ENCODE data around the gene TBC1D22A. TPM values are rescaled to one million over a fixed set of nuclear protein-coding genes. Genes with fewer than 3 reads are reported as not detected.

TBC1D22A gene
- total and polyA plus RNA-seq, 4 experiments from 2014 or later: 20.6 to 49.2 (median 36.7) TPM

GRCh38 chr22:47086596-47087248 lies 324.3 kb downstream of the TBC1D22A start:
- Histone ChIP-seq H3K27me3 (ENCODE audit: insufficient read depth, low read length) (no peaks in the 10 kb centered on the region), H3K4me3 (ENCODE audit: low read length in 2 of 2) (no peak overlapping the region), H3K9me3 (ENCODE audit: control insufficient read depth in 1 of 2, low read length in 2 of 2) (no peaks in the 10 kb centered on the region), H3K4me1 (ENCODE audit: insufficient read depth, low read length) (peaks cover 20% of the 10 kb centered on the region), H3K27ac (ENCODE audit: low read depth, low read length) (no peak overlapping the region), H3K36me3 (ENCODE audit: insufficient read depth, low read length) (no peaks in the 10 kb centered on the region)
- Mint-ChIP-seq H3K27me3 (no peaks in the 10 kb centered on the region), H3K36me3 (peaks cover 6 to 14% of the 10 kb centered on the region in 2 donors), H3K27ac (no peak overlapping the region), H3K4me1 (peaks cover 28 to 37% (median 37%) of the 10 kb centered on the region in 4 donors), H3K9me3 (peaks cover 0 to 8% (median 0%) of the 10 kb centered on the region in 8 donors), H3K4me3 (no peak overlapping the region)
- DNase-seq: no peak
- intact Hi-C loops (cut with micrococcal nuclease): no loop called here
- POLR2A ChIA-PET (ENCODE audit: partially characterized antibody): no interaction called here
- CTCF ChIA-PET (ENCODE audit: partially characterized antibody): interaction anchor here (0.6 kb wide), 1 partner anchor 596 kb away, joined by 3 read pairs; no protein-coding TSS in a partner anchor

DNA sequence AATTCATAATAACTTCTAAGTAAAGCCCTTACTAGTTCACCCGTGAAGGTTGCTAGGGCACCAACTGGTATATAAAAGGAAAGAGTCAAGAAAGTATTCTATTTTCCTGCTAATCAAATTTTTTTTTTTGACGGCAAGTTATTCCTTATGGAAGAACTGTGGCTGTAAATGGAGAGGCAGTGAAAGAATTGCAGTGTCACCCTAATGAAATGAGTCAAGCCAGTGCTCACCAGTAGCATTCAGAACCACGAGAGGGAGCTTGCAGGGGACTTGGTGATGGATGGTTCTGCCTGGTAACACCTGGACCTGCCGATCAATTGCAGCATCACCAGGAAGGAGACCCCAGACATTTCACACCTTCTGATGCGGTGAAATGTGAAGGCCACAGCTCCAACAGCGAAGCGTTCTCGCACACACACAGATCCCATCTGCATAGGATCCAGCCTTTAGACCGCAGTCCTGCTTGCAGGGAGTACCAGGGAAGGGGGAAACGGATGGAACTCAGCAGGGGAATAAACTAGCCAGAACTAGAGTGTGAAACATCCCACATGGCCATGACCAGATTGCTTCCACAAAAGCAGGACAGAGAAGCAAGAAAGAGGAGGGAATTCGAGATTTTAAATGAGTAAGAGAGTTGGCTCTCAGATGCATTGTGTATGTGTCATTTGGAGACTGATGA lies 326.2 kb downstream of the TBC1D22A start:
- H3K36me3 ChIP-seq (ENCODE audit: insufficient read depth, low read length): no peaks in the 10 kb centered on the region
- H3K4me3 ChIP-seq (ENCODE audit: low read length in 2 of 2): no peak overlapping the region
- ChIA-PET CTCF (ENCODE audit: partially characterized antibody) (no interaction called here), POLR2A (ENCODE audit: partially characterized antibody) (no interaction called here)
- peak overlapping the region in 2 of 7 donors; percentile 18 to 32 for H3K27ac Mint-ChIP-seq
- peaks cover 6 to 20% of the 10 kb centered on the region in 2 donors for H3K36me3 Mint-ChIP-seq
- H3K9me3 Mint-ChIP-seq: peaks cover 0 to 13% (median 3%) of the 10 kb centered on the region in 8 donors
- H3K4me1 Mint-ChIP-seq: peaks cover 30 to 47% (median 36%) of the 10 kb centered on the region in 4 donors
- H3K4me1 ChIP-seq (ENCODE audit: insufficient read depth, low read length): peaks cover 24% of the 10 kb centered on the region
- no peak for DNase-seq
- intact Hi-C loops (cut with micrococcal nuclease): no loop called here
- no peaks in the 10 kb centered on the region for H3K27me3 ChIP-seq (ENCODE audit: insufficient read depth, low read length)
- no peaks in the 10 kb centered on the region for H3K27me3 Mint-ChIP-seq
- H3K27ac ChIP-seq (ENCODE audit: low read depth, low read length): no peak overlapping the region
- no peaks in the 10 kb centered on the region for H3K9me3 ChIP-seq (ENCODE audit: control insufficient read depth in 1 of 2, low read length in 2 of 2)
- peak overlapping the region in 1 of 8 donors; percentile 0 for H3K4me3 Mint-ChIP-seq

DNA sequence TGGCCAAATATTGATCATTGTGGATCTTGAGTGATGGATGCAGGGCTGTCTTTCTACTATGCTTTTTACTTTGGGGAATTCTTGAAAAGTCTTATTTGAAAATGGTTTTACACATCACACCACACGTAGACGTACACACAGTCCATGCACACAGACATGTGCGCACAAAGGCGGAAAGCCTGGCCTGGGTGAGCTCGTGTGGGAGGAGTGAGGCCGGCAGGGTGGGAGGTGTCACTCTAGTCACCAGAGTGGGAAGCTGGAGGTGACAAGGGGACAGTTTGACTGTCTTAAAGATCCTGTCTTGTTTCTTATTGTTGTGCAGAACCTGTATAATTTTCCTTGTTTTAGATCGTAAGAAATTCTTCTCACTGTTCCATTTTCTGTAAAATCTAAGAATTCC lies 326.9 kb downstream of the TBC1D22A start:
- Histone ChIP-seq H3K9me3 (ENCODE audit: control insufficient read depth in 1 of 2, low read length in 2 of 2) (no peaks in the 10 kb centered on the region), H3K4me1 (ENCODE audit: insufficient read depth, low read length) (peaks cover 24% of the 10 kb centered on the region), H3K27ac (ENCODE audit: low read depth, low read length) (no peak overlapping the region), H3K4me3 (ENCODE audit: low read length in 2 of 2) (no peak overlapping the region), H3K36me3 (ENCODE audit: insufficient read depth, low read length) (no peaks in the 10 kb centered on the region), H3K27me3 (ENCODE audit: insufficient read depth, low read length) (no peaks in the 10 kb centered on the region)
- H3K9me3 Mint-ChIP-seq: peaks cover 0 to 16% (median 7%) of the 10 kb centered on the region in 8 donors
- intact Hi-C loops (cut with micrococcal nuclease): no loop called here
- peak overlapping the region in 4 of 7 donors; percentile 1 to 32 (median 22) for H3K27ac Mint-ChIP-seq
- H3K4me1 Mint-ChIP-seq: peaks cover 30 to 55% (median 39%) of the 10 kb centered on the region in 4 donors
- DNase-seq: no peak
- ChIA-PET CTCF (ENCODE audit: partially characterized antibody) (no interaction called here), POLR2A (ENCODE audit: partially characterized antibody) (no interaction called here)
- H3K27me3 Mint-ChIP-seq: no peaks in the 10 kb centered on the region
- peaks cover 6 to 27% of the 10 kb centered on the region in 2 donors for H3K36me3 Mint-ChIP-seq
- peak overlapping the region in 5 of 8 donors; percentile 0 to 60 (median 3) for H3K4me3 Mint-ChIP-seq

DNA sequence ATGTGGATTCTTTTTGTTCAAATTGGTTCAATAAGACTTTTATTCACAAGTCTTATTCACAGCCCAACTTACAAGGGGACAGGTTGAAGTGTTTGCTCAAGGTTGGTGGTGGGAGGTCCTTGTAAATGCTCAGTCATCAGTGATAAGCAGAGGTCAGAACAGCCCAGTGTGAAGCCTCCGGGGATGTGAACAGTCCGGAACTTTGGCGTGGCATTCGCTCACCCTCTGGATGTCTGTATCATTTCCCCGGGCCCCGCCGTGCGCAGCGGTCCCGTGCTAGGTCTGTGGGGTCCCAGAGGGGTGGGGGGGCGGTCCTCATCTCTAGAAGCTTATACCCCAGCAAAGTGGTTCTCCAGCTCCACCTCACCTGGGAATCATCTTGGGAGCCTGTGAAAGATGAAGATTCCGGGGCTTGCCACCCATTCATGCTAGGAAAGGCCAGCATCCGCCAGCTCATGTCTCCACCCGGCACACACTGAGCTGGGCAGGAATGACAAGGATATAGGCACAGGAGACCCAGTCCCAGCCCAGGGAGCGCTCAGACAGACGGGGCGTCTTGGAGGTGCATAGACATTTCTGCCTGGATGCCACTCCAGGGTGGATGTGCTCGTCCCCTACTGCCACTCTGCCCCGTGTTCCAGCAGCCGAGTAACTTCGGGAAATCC lies 327.5 kb downstream of the TBC1D22A start:
- H3K27ac Mint-ChIP-seq: peak overlapping the region in 1 of 7 donors; percentile 97
- intact Hi-C loops (cut with micrococcal nuclease): no loop called here
- H3K36me3 ChIP-seq (ENCODE audit: insufficient read depth, low read length): no peaks in the 10 kb centered on the region
- ChIA-PET POLR2A (ENCODE audit: partially characterized antibody) (no interaction called here), CTCF (ENCODE audit: partially characterized antibody) (no interaction called here)
- H3K4me1 Mint-ChIP-seq: peaks cover 30 to 61% (median 44%) of the 10 kb centered on the region in 4 donors
- DNase-seq: no peak
- no peaks in the 10 kb centered on the region for H3K27me3 ChIP-seq (ENCODE audit: insufficient read depth, low read length)
- H3K4me1 ChIP-seq (ENCODE audit: insufficient read depth, low read length): peaks cover 24% of the 10 kb centered on the region
- no peaks in the 10 kb centered on the region for H3K9me3 ChIP-seq (ENCODE audit: control insufficient read depth in 1 of 2, low read length in 2 of 2)
- H3K36me3 Mint-ChIP-seq: peaks cover 6 to 33% of the 10 kb centered on the region in 2 donors
- H3K27me3 Mint-ChIP-seq: no peaks in the 10 kb centered on the region
- H3K9me3 Mint-ChIP-seq: peaks cover 0 to 17% (median 7%) of the 10 kb centered on the region in 8 donors
- no peak overlapping the region for H3K4me3 ChIP-seq (ENCODE audit: low read length in 2 of 2)
- peak overlapping the region in 5 of 8 donors; percentile 60 to 87 (median 81) for H3K4me3 Mint-ChIP-seq
- H3K27ac ChIP-seq (ENCODE audit: low read depth, low read length): no peak overlapping the region

DNA sequence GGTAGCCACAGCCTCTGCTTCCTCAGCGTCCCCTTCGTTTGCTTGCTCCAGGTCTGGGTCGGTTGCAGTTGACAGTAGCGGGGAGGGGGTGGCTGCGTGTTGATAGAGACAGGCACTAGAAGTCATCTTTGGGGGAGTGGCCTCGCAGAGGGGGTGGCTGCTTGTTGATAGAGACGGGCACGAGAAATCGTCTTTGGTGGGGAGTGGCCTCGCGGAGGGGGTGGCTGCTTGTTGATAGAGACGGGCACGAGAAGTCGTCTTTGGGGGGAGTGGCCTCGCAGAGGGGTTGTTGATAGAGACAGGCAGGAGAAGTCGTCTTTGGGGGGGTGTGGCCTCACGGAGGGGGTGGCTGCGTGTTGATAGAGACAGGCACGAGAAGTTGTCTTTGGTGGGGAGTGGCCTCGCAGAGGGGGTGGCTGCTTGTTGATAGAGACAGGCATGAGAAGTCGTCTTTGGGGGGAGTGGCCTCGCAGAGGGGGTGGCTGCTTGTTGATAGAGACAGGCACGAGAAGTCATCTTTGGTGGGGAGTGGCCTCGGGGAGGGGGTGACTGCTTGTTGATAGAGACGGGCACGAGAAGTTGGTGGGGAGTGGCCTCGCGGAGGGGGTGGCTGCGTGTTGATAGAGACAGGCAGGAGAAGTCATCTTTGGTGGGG lies 328.3 kb downstream of the TBC1D22A start:
- peaks cover 6 to 35% of the 10 kb centered on the region in 2 donors for H3K36me3 Mint-ChIP-seq
- ChIA-PET CTCF (ENCODE audit: partially characterized antibody) (no interaction called here), POLR2A (ENCODE audit: partially characterized antibody) (no interaction called here)
- Histone ChIP-seq H3K27ac (ENCODE audit: low read depth, low read length) (no peak overlapping the region), H3K36me3 (ENCODE audit: insufficient read depth, low read length) (no peaks in the 10 kb centered on the region), H3K9me3 (ENCODE audit: control insufficient read depth in 1 of 2, low read length in 2 of 2) (no peaks in the 10 kb centered on the region), H3K4me3 (ENCODE audit: low read length in 2 of 2) (no peak overlapping the region), H3K4me1 (ENCODE audit: insufficient read depth, low read length) (peaks cover 24% of the 10 kb centered on the region), H3K27me3 (ENCODE audit: insufficient read depth, low read length) (no peaks in the 10 kb centered on the region)
- H3K4me3 Mint-ChIP-seq: peak overlapping the region; percentile 77 to 89 (median 80)
- H3K4me1 Mint-ChIP-seq: peaks cover 30 to 63% (median 47%) of the 10 kb centered on the region in 4 donors
- peak overlapping the region; percentile 56 to 97 (median 92) for H3K27ac Mint-ChIP-seq
- intact Hi-C loops (cut with micrococcal nuclease): no loop called here
- peaks cover 0 to 17% (median 7%) of the 10 kb centered on the region in 8 donors for H3K9me3 Mint-ChIP-seq
- DNase-seq: peak; percentile 11 to 93 (median 36)
- H3K27me3 Mint-ChIP-seq: no peaks in the 10 kb centered on the region

GRCh38 chr22:47091246-47091651 lies 328.8 kb downstream of the TBC1D22A start:
- CTCF ChIA-PET (ENCODE audit: partially characterized antibody): no interaction called here
- no peaks in the 10 kb centered on the region for H3K27me3 ChIP-seq (ENCODE audit: insufficient read depth, low read length)
- DNase-seq: peak in 1 of 5 donors; percentile 36
- Mint-ChIP-seq H3K9me3 (peaks cover 0 to 17% (median 7%) of the 10 kb centered on the region in 8 donors), H3K27me3 (no peaks in the 10 kb centered on the region), H3K4me1 (peaks cover 33 to 63% (median 48%) of the 10 kb centered on the region in 4 donors), H3K4me3 (peak overlapping the region; percentile 77 to 89 (median 80)), H3K27ac (peak overlapping the region in 6 of 7 donors; percentile 56 to 97 (median 92)), H3K36me3 (peaks cover 8 to 35% of the 10 kb centered on the region in 2 donors)
- H3K4me1 ChIP-seq (ENCODE audit: insufficient read depth, low read length): peaks cover 24% of the 10 kb centered on the region
- H3K27ac ChIP-seq (ENCODE audit: low read depth, low read length): no peak overlapping the region
- no peaks in the 10 kb centered on the region for H3K9me3 ChIP-seq (ENCODE audit: control insufficient read depth in 1 of 2, low read length in 2 of 2)
- POLR2A ChIA-PET (ENCODE audit: partially characterized antibody): no interaction called here
- no peaks in the 10 kb centered on the region for H3K36me3 ChIP-seq (ENCODE audit: insufficient read depth, low read length)
- no peak overlapping the region for H3K4me3 ChIP-seq (ENCODE audit: low read length in 2 of 2)
- intact Hi-C loops (cut with micrococcal nuclease): no loop called here

All from CD4-positive, alpha-beta memory T cell (primary cell).